LHCN-M2 (cell line): ENCODE measurements around the gene GSC2. TPM values are rescaled to one million over a fixed set of nuclear protein-coding genes. Genes with fewer than 3 reads are reported as not detected.

Experiments used
- DNase-seq: peaks from one replicate; pipeline ENCODE4 v3.0.0-alpha.2; 2012; ENCODE audit warnings: low read depth
- total RNA-seq: library from RNA; depleted of rRNA; stranded (reverse); fragments of >200 nt; gene quantifications from 2 replicates; pipeline ENCODE4 v1.2.3, GENCODE V29; 2014

The GSC2 gene
- total RNA-seq, 1 experiment from 2014 or later, result not detected

DNA sequence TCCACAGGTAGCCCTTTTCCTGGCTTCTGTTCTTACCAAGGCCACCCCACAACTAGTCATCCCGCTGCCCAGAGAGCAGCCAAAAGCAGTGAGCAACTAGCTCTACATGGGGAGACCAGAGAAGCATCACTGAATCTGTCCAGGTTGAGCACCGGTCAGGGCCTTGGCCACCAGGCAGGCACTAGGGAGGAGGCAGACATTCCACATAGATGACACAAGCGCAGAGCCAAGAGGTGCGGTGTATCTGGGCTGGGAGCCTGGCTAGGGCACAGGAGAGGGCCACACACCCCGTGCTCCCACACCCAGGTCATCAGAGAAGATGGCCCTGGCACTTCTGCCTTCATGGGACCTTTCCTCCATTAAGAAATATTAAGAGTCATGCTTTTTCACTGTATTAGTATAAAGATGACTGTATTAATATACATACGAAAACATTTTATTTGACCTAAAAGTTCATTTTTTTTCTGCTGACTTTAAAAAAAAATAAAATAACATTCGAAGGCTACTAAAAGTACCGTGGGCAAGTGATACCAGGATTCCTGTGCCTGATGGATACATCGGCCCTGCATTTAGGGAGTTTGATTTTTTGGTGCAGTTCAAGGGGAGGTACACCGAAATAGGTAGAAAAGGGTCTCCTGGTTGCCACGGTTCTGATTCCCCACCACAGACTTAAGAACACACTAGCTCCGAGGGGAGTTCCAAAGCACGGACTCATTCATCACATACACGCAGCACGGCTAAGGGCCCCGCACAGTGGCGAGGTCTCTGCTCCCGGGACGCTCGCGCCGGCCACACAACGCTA is 29.1 kb downstream of the GSC2 start:
- DNase-seq, result peak; percentile 20

DNA sequence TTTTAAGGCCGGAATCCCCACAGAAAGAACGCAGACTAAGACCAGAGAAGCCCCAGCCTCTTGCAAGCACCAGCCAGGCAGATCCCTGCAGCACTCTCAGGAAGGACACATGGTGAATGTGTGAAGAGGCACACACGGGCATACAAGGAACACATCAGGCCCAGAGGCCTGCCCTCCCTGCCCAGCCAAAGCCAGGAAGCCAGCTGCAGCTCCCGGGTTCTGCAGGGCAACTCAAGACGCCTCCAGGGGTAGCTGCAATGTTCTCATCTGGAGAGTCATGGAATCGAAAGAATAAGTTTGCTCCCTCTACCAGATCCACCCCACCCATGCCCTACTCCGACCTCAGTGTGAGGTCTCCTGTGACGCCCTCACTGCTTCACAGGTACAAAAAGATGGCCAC is 30.1 kb downstream of the GSC2 start:
- DNase-seq, result no peak

DNA sequence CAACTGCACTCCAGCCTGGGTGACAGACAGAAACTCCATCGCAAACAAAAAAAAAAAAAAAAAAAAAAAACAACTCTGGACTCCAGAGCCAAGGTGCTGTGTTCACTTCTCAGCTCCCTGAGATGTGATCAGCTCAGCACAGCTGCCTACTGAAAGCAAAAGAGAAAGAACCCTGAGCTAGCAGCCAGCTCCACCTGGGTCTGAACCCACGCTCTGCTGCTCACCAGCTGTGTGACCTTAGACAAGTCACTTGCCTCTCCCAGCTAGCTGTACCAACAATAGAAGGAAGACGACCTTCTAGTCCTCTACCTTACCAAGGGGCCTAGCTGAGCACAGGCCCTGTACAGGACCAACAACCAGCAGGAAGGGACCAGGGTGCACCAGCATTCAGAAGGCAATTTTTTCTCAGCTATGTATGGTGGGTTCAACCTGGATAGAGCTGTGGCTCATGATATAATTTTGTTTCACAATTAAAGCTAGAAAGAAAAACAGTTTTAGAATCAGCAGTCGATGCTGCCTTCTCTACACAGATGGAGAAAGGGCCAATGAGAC is 31.7 kb downstream of the GSC2 start:
- DNase-seq, result no peak

DNA sequence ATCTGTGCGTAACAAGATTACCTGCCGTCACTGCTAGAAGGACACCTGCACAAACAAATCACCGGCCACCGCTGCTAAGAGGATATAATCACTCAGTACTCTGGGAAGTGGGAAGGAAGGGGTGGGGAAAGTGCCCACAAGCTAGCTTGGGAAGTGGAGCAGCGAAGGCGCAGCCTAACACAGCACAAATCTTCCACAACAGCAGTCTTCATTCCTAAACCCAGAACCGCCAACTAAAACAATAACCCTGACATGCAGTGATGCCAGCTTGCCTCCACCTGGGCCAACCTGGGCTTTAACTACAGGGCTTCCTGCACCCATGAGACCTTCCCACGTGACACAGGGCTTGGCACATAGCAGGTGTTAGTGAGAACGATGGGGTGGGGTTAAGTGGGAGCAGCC is 33.0 kb downstream of the GSC2 start:
- DNase-seq, result no peak

DNA sequence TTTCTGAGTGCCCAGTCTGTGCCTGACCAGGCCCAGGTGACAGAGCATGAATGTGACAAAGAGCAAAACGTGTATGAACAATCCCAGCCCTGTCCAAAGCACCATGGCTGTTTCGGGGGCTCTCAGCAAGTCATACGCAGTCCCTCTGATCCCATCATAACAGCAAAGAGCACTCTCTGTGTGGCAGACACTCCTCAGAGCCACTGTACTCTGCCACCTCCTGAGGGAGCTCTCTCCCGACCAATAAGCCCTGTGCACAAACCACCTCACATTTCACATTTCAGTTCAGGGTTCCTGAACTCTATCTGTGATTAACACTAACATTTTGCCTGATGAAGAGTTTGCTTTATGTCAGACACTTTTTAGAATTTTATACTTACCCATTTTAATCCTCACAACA is 34.5 kb downstream of the GSC2 start:
- no peak for DNase-seq

DNA sequence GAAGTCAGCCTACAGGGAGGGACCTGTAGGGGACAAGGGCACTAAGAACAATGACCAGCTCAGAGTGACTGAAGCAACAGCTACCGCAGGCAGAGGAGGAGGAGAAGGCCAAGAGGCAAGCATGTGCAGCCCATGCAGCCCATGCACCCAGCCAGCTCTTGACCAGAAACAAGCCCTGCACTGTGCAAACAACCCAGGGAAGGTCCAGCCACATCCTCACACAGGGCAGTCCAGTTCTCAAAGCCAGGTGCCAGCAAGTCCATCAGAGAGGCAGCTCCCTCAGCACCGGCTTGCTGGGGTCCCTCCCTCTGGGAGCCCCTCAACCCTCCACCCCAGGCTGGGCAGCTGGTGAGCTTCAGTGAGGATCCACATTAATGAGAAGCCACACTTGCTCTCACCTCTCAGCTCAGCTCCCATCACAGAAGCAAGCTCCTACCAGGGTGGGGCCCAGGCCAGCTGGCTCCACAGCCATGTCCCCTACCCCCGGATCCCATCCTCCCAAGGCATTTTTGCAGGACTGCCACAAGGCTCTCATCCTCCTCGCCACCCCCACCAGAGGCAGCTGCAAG is 35.0 kb downstream of the GSC2 start:
- no peak for DNase-seq

DNA sequence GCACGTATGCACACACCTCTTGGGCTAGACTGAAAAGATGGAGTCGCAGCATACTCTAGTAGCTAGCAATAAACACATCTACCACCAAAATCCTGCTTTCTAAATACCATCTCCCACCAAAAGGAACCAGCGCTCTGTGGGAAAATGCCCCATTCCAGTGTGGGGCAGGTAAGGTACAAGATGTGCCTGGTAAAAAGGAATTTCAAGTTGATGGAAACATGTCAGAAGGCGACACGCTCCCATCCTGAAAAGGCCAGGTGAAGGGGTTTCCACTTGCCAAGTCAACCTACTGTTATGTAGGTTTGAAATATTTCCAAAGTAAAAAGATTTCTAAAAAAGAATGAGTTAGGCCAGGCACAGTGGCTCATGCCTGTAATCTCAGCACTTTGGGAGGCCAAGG is 36.7 kb downstream of the GSC2 start:
- DNase-seq, result no peak

DNA sequence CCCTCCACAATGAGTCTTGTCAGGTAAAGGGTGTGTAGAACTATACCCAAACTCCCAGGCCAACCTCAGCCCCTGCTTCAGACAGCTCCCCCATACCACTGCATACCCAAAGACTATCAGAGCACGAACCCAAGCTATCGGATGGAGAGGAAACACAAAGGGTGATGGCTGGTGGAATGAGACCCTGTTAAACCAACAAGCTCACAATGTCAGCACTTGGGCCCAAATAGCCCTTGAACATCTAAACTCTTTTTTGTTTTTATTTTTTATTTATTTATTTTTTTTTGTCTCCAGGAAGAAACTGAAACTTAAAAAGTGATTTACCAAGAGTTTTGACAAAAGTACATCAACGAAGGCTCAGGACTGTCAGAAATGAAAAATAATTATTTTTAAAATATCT is 38.5 kb downstream of the GSC2 start:
- no peak for DNase-seq

DNA sequence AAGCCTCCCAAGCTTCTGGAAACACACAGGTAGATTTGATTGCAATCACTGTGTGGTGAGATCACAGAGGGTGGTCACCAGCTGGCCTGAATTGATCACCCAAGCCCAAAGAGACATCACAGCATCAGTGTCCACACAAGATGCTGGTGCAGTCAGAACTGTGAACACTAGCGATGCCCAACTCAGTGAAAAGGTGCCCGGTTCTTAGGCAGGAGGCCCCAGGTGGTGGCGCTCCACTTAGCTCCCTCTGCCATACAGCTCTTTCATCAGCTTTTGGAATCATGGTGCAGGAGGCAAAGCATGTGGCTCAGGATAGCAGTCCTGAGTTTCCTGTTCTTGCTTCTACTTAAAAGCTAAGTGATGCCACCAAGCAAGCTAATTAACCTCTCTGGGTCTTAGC is 39.0 kb downstream of the GSC2 start:
- DNase-seq, result no peak

DNA sequence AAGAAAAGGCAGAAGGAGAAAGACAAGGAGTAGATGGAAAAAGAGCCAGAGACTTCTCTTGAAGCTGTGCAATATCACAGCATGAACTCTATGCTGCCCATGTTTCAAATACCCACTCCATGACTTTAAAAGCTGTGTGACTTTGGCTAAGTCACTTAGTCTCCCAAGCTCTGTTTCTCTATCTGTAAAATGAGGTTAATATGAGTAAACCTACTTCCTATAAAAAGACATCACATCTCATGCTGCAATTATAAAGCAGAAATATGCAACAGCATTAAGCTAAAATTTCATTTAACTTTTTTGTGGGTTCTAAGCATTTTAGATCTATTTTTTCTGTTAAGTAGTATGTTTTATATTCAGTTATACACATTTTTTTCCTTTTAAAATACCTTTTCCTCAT is 39.4 kb downstream of the GSC2 start:
- DNase-seq, result no peak

DNA sequence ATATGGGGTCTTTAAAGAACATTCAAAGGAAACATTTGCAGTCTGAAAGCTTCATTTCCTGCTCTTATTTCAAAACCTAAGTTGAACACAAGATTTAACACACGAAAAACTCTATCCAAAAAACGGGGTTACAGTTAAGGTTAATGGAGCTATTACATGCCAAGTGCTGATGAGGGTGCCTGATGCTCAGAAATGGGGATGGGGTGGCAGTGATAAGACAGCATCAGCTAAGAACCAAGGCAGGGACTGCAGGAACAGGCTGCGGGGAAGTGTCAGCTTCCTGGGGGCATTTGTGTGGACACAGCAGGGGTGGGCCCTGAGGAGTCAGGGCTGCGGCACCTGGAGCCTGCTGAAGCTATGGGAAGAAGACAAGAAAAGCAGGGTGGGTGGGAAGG is 40.0 kb downstream of the GSC2 start:
- no peak for DNase-seq

DNA sequence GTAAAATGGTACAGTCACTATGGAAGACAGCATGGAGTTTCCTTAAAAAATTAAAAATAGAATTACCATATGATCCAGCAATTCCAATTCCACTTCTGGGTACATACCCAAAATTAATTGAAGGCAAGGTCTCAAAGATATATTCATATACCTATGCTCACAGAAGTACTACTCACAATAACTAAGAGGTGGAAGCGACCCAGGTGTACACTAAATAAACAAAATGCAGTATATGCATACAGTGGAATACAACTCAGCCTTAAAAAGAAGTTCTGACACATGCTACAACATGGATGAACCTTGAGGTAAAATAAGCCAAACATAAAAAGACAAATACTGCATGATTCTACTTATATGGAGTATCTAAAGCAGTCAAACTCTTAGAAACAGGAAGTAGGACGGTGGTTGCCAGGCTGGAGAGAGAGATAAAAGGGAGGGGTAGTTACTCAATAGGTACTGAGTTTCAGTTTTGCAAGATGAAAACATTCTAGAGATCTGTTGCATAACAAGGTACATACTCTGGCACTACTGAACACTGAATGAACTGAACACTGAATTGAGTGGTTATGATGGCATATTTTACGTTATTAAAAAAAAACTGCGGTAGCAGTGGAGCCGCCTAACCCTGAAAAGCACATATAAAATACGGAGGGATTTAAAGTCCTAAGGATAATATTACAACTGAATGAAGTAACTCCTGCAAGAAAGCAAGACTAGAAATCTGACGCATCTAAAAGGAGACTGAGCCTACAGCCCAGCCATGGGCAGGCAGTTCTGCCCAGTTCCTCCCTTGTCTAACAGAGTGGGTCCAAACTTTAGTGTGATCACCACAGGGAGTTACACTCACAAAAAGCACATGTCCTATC is 40.7 kb downstream of the GSC2 start:
- DNase-seq, result no peak

DNA sequence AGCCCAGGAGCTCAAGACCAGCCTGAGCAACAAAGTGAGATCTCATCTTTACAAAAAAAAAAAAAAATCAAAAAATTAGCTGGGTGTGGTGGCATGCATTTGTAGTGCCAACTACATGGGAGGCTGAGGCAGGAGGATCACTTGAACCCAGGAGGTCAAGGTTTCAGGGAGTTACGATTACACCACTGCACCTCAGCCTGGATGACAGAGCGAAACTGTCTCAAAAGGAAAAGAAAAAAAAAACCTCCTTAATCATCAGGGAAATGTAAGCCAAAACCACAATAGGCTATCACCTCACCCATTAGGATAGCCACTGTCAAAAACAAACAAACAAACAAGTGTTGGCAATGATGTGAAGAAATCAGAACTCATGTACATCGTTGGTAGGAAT is 41.3 kb downstream of the GSC2 start:
- no peak for DNase-seq

DNA sequence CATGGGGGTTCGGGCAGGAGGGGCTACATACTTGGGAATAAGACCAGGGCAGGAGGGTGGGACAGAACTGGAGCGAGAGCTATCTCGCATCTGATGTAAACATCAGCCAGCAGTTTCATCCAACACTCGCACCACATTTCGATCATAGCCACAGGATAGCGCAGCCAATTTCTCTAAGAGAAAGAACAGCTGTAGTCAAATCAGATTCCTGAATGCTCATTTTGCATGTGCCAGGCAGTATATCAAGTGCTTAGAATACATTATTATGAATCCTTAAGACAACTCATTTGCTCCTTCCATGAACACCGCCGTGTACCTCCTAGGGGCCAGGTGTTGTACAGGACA is 42.4 kb downstream of the GSC2 start:
- DNase-seq, result no peak

DNA sequence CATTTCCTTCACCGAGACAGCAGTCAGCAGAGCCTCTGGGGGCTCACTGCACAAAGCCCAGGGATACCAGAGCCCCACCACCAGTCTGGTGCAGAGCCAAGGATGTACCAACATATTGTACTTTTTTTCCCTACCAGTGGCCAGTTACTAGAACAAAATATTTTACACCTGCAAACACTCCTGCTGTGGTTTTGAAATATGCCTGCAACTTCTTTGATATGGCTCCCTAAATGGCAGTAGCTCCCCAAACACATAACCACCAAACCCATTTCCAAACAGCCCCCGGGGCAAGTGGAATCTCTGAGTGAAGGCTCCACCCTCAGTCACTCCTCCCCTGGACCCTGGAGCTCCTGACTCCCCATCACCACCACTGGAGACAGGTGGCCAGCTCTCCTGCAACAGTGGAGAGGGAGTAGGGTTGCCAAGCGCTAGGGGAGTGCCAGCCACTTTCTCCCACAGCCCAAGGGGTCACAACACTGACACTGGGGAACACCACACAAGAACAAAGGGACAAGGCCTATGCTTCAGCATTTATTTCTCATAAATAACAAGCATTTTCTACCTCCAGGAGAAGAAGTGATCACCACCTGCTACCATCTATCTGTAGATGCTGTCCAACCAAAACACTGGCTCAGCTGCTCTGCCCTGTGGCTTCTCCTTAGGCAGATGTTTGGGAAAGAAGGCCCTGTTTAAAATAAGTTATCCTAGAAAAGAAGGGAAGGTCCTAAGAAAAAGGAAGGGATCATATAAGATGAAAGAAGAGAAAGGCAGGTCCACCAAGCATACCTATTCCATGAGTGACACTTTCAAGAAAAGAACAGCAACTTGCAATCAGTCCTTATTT is 43.0 kb downstream of the GSC2 start:
- DNase-seq, result peak; percentile 46

DNA sequence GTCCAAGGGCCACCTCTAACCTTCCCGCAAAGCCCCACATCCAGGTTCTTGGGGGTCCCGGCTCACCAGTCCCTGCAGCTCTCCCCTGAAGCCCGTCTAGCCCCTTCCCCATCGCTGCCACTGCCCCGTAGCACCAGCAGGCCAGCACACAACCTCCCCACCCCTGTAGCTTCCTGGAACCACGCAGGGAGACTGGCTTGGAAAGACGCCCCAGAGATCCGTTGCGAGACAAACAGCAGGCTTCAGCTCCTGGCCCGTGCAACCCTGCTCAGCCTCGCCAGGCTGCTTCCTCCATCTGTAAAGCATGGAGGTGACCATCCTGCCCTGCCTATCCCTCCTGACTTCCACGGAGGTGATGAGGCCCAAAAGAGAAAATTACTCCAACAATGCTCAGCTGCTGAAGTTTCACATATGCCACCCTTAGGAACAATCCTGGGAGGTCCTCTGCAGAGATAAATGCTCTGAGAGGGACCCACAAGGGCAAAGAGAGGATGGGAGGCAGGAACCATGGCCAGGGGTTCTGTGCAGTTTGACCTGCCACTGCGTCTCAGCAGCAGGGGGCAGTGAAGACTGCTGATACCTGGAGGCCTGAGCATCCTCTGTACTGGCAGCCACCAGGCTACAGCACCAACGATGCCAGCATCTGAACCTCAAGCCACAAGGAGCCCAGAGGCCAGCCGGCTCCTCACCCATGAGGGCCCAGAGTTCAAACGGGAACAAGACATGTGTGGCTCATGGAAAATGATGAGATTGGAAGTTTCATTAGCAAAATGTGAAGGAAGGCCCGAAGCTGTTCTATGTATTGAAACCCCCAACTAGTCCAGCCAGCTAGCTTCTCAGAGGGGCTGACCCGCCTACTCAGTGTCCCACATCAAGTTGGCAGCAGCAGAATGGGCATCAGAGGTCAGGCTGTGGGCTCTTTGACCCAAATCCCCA is 44.0 kb downstream of the GSC2 start:
- DNase-seq, result no peak

DNA sequence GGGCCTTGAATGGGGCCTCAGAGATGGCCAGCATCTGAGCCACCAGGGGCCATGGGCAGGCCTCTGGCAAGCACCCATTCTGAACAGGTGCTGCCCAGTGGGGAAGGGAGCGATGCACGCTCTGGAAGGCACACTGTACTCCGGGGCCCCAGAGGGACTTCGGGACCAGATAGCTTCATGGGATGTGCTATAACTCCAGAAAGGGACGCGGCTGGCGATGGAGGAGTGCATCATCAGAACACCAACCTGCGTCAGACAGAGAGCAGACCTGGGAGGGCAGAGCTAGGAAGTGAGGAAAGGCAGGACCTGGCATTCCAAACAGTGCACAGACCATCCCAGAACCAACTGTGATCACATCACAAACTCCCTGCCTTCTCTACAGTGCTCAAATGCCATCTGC is 44.6 kb downstream of the GSC2 start:
- no peak for DNase-seq

DNA sequence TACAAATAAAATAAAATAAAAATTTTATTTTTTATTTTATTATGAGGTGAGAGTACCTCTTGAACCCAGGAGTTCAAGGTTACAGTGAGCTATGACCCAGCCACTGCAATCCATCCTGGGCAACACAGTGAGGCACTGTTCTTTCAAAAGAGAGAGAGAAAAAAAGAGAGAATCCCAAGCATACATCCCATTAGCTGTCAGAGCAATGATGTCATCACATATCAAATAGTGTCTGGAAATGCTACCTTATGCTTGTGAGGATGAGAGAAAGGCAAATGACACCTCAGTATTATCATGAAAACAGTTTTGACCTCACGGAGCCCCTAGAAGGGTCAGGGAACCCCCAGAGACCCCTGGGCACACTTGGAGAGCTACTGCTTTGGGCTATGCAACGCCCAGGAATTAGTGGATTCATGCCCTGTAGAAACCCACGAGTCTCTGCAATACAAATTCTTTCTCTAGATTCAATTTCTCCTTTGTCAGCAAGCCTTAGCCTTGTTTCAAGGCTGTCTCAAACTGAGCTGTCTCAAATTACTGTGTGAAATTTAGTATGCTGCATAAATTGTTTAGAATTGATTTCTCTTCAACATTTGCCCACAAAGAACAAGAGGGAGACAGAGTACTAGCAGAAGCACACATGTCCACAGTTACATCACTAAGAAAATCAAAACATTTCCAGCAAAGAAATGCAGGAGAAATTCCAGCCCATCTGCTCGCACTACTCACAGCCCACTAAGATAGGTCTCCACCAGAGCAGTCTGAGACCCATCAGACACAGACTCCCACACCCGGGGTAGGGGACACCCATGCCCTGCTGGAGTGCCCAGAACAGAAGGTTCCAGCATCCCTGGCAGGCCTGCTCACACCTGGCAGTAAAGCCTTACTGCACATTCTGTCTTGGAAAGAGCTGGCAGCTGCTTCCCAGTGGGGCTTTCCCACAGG is 45.9 kb downstream of the GSC2 start:
- peak; percentile 45 for DNase-seq

DNA sequence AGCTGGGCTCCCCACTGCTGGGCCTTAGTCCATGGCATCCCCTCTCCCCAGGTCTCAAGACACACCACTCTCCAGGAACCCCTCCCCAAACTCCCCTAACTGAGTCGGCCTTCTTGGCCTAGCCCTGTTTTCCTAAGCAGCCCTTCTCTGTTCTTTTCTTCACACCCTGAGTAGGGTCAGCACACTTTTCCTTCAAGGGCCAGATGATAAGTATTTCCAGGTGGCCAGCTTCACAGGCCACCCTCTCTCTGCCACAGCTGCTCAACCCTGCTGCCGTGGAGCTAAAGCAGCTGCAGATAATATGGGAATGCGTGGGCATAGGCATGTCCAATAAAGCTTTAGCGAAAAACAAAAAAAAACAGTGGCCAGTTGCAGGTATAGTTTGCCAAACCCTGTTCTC is 51.9 kb downstream of the GSC2 start:
- no peak for DNase-seq
